Central memory CD4-positive, alpha-beta T cell (primary cell): ENCODE results near the gene KEAP1.
"Not testable (repeated sequence)": the region's sequence is repeated elsewhere in the genome, so short reads cannot be mapped to it uniquely, and the experiment has no call there.

Source experiments
- DNase-seq: peaks from one replicate; pipeline ENCODE4 v3.0.0; 2022

The KEAP1 gene

GRCh38 chr19:10491472-10492047 lies 11.6 kb downstream of the KEAP1 start:
- DNase-seq: no peak

DNA sequence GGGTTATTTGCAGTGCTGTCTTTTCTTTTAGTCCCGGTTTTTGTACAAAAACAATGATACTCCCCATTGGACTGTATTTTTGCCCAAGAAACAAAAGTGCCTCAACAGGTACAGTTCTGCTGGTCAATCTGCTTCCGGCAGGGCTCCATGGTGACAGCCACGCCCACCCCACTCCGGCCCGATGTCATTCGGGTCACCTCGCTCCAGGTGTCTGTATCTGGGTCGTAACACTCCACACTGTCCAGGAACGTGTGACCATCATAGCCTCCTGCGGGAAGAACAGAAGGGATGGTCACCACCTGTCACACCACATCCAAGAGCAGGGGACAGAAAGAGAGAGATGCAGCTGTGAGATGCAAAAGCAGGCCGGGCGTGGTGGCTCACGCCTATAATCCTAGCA lies 16.6 kb downstream of the KEAP1 start:
- no peak for DNase-seq

DNA sequence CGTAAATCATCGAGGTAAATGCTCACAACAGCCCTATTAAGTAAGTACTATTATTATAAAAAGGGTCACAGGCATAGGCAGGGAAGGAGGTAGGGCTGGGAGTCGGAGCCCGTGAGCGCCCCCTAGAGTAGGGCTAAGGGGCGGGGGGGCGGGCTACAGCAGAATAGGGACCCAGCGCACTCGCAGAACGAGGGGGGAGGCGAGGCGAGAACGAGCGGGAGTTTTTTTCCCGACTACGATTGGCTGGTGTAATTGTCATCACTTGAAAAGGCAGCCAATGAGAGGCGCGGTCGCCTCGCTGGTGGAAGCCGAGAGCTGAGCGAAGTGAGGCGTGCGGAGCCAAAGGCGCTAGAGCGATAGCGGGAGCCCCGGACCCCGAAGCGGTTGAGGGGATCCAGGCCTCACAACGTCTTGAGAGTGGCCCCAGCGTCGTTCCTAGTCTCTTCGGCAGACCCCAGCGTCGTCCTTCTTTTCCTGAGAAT lies 24.2 kb downstream of the KEAP1 start:
- peak; percentile 88 for DNase-seq

- DNase-seq: no peak
These were observed 24.7 kb downstream of the KEAP1 start for GRCh38 chr19:10478476-10478875.

- no peak for DNase-seq
These were observed 28.1 kb downstream of the KEAP1 start for GRCh38 chr19:10474962-10475451.

GRCh38 chr19:10473192-10473591 lies 30.0 kb downstream of the KEAP1 start:
- DNase-seq: no peak

DNA sequence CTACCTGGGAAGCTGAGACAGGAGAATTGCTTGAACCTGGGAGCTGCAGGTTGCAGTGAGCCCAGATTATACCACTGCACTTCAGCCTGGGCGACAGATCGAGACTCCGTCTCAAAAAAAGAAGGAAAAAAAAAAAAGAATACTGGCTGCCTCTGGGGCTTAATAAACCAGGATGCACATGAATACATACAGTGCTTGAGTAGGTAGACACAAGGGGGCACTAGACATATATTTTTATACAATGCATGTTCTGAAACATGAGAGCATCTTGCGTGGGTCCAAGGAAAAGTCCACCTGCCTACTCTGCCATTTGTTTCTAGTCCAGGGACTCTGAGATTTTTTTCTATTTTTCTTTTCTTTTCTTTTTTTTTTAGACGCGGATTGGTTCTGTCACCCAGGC lies 31.2 kb downstream of the KEAP1 start:
- DNase-seq: no peak

- no peak for DNase-seq
These were observed 35.0 kb downstream of the KEAP1 start for GRCh38 chr19:10468133-10468532.

DNA sequence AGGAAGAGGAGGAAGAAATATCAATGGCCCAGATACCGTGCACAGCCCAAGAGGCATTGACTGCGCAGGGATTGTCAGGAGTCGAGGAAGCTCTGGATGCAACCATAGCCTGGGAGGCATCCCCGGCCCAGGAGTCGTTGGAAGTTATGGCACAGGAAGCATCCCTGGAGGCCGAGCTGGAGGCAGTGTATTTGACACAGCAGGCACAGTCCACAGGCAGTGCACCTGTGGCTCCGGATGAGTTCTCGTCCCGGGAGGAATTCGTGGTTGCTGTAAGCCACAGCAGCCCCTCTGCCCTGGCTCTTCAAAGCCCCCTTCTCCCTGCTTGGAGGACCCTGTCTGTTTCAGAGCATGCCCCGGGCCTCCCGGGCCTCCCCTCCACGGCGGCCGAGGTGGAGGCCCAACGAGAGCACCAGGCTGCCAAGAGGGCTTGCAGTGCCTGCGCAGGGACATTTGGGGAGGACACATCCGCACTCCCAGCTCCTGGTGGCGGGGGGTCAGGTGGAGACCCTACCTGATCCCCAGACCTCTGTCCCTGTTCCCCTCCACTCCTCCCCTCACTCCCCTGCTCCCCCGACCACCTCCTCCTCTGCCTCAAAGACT lies 36.0 kb downstream of the KEAP1 start:
- no peak for DNase-seq

DNA sequence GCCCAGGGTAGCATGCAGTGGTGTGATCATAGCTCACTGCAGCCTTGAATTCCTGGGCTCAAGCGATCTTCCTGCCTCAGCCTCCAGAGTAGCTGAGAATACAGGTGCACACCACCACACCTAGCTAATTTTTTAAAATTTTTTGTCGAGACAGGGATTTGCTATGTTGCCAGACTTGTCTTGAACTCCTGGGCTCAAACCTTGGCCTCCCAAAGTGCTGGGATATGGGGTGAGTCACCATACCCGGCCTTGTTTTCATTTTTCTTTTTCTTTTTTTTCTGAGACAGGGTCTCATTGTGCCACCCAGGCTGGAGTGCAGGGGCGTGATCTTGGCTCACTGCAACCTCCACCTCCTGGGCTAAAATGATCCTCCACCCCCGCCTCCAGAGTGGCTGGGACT lies 38.7 kb downstream of the KEAP1 start:
- no peak for DNase-seq

GRCh38 chr19:10462557-10462956 lies 40.6 kb downstream of the KEAP1 start:
- no peak for DNase-seq

- not testable (repeated sequence) for DNase-seq
These were observed 41.1 kb downstream of the KEAP1 start for GRCh38 chr19:10462042-10462441.

- peak; percentile 80 for DNase-seq
These were observed 41.9 kb downstream of the KEAP1 start for GRCh38 chr19:10461047-10461949.

GRCh38 chr19:10460714-10461046 lies 42.5 kb downstream of the KEAP1 start:
- DNase-seq: no peak

- DNase-seq: not testable (repeated sequence)
These were observed 44.4 kb downstream of the KEAP1 start for GRCh38 chr19:10458733-10459132.

DNA sequence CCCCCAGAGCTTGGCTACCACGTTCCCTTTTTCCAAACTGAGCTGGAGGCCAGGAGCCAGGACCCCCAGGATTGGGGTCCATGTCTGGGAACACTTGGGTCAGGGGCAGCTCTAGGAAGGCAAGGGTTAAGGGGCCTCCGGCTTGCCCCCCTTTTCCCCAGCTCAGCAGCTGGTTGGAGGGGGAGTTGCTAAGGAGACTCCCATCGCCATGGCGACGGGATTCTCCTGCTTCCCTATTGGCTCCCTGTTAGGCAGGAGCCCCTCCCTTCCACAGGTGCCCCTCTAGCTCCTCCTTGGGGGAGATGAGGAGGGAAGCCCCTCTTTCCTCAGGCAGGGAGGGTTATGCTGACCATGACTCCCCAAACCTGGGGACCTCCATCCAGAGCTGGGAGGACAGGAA lies 48.9 kb downstream of the KEAP1 start:
- no peak for DNase-seq

DNA sequence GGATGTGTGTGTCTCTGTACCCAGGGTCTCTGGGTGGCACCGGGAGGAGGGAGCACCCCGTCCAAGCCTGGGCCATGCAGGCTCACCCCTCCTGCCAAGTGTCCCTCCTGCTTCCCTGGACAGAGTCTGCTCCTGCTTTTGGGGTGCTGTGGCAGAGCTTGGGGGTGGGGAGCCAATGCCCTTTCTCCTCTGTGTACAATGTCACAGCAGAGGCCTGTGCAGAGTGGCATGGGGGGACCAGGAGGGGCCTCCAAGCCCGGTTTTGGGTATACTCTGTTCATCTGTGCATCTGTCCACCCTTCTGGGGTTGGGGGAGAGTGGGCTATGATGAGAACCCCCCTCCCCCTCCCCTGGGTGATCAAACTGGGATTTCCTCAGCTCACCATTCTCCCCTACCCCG lies 49.3 kb downstream of the KEAP1 start:
- no peak for DNase-seq

DNA sequence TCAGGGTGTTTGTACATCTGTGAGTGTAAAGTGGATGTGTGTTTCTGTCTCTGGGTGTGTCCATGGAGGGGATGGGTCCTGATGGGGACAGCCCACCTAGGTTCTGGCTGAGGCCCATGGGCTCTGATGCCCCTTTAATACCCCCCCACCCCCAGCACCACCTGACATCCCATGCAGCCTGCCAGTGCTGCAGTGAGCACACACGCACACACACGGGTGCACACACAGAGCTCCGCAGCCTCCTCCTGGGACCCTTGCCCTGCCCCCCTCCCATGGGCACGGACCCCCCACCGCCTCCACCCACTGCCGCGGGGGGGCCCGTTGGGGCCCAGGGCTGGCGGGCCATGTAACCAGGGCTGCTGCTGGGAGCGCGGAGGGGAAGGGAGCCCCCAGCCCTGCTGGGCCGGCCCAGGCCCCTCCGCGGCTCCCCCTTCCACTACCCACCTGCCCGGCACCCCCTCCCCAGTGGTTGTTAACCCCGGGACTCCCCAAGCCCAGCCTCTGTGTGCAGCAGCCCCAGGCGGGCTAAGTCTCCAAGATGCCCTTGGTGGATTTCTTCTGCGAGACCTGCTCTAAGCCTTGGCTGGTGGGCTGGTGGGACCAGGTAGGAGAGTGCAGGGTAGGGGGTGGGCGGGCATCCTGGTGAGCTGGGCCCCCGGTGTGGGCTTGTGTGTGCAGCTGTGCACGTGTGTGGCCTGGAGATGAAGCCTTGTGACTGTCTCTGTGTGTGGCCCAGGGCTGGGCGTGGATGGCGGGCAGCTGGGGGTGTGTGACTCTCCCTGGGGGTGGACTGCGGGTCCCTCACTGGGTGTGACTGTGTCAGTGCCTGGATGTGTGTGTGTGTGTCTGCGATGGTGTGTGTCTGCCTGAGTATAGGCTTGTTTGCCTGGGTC lies 50.2 kb downstream of the KEAP1 start:
- no peak for DNase-seq

GRCh38 chr19:10450853-10451609 lies 52.1 kb downstream of the KEAP1 start:
- DNase-seq: no peak

GRCh38 chr19:10450191-10450852 lies 52.8 kb downstream of the KEAP1 start:
- no peak for DNase-seq

GRCh38 chr19:10449037-10449436 lies 54.1 kb downstream of the KEAP1 start:
- no peak for DNase-seq
